K562 (cell line): ENCODE measurements around the gene CENPO. TPM values are rescaled to one million over a fixed set of nuclear protein-coding genes. Genes with fewer than 3 reads are reported as not detected.

ENCODE experiments used
- ATAC-seq: fragments of 200-7000 bp; cut with Tn5 transposase; 3 replicates; pipeline ENCODE4 v1.9.1; 2020; ENCODE audit warnings: moderate library complexity
- BruUV-seq: library from RNA; stranded (reverse); fragments of 400-500 nt; replicated peaks from 2 replicates; lab custom pipeline; 2021; lab: Mats Ljungman, UMichigan
- CTCF ChIA-PET: fragments of 300-600 bp; formaldehyde crosslinking; extraction: SDS; loops from one replicate; lab custom pipeline; 2021; ENCODE audit warnings: low intra/inter-chr PET ratio; lab: Yijun Ruan, JAX
- POLR2A ChIA-PET: fragments of 300-600, 350-650 bp; sonication (Branson Sonifier 250); formaldehyde crosslinking; extraction: SDS; loops from one replicate; lab custom pipeline; 2021; ENCODE audit warnings: antibody characterized with exemption, inconsistent platforms; lab: Yijun Ruan, JAX
- DNase-seq, 4 experiments: peaks; one replicate each; pipeline versions ENCODE4 v3.0.0 to v3.0.0-alpha.2; 2011 to 2018; ENCODE audit warnings: low spot score in 3 of 4, mixed read lengths in 3 of 4; ENCODE audit errors: extremely low read depth in 1 of 4
- FAIRE-seq: peaks from 2 replicates; lab custom pipeline; 2011; peaks lifted over from hg19 to GRCh38; lab: Jason Lieb, UNC
- H2AFZ ChIP-seq: 2 replicates; pipeline ENCODE4 v1.6.0; 2011; ENCODE audit warnings: low read depth, low read length, control low read depth, inconsistent platforms
- H3K27ac ChIP-seq: fragments of 200-600 bp; 3 replicates; pipeline ENCODE4 v1.8.0; 2011; ENCODE audit warnings: low read depth, mild to moderate bottlenecking, control low read depth, inconsistent platforms, low read length, moderate library complexity, mixed read lengths; ENCODE audit errors: extremely low read depth
- H3K27me3 ChIP-seq, 2 experiments: fragments of 300-600 bp in 1 of 2; 2 replicates in 1 of 2; 3 replicates in 1 of 2; pipeline versions ENCODE4 v1.6.0 to v1.8.0; 2011; ENCODE audit warnings: inconsistent platforms in 2 of 2, low read length in 2 of 2, mild to moderate bottlenecking in 1 of 2, mixed read lengths in 1 of 2, moderate library complexity in 1 of 2; ENCODE audit not compliant: control insufficient read depth in 2 of 2, insufficient read depth in 2 of 2
- H3K36me3 ChIP-seq: fragments of 300-600 bp; 3 replicates; pipeline ENCODE4 v1.8.0; 2011; ENCODE audit warnings: mild to moderate bottlenecking, low read length, inconsistent platforms; ENCODE audit not compliant: control insufficient read depth, insufficient read depth
- H3K4me1 ChIP-seq, 2 experiments: fragments of 200-600 bp in 1 of 2; replicated peaks in 1 of 2; 2 replicates in 1 of 2; 3 replicates in 1 of 2; pipeline versions ENCODE4 v1.5.1 to v1.8.0; 2011; ENCODE audit warnings: inconsistent platforms in 2 of 2, low read length in 2 of 2, mild to moderate bottlenecking in 1 of 2, mixed read lengths in 1 of 2, moderate library complexity in 1 of 2; ENCODE audit not compliant: control insufficient read depth in 2 of 2, insufficient read depth in 2 of 2
- H3K4me2 ChIP-seq: 2 replicates; pipeline ENCODE4 v1.6.1; 2011; ENCODE audit warnings: low read length, control low read depth, inconsistent platforms, mixed read lengths; ENCODE audit not compliant: insufficient read depth
- H3K4me3 ChIP-seq: fragments of 200-600 bp; sonication (generic), shearing (Covaris generic); 2 replicates; pipeline ENCODE4 v1.5.1; 2016; ENCODE audit warnings: control low read depth, inconsistent platforms
- H3K79me2 ChIP-seq: fragments of 200-600 bp; 3 replicates; pipeline ENCODE4 v1.8.0; 2011; ENCODE audit warnings: low read length, inconsistent platforms; ENCODE audit not compliant: control insufficient read depth, insufficient read depth
- H3K9ac ChIP-seq, 2 experiments: 2 replicates each; pipeline versions ENCODE4 v1.6.0 to v1.6.1; 2011; ENCODE audit warnings: low read depth in 2 of 2, low read length in 2 of 2, control low read depth in 1 of 2, inconsistent platforms in 1 of 2, mild to moderate bottlenecking in 1 of 2, mixed read lengths in 1 of 2; ENCODE audit not compliant: insufficient read depth in 1 of 2
- H3K9me1 ChIP-seq: one replicate; pipeline ENCODE4 v1.6.0; 2011; ENCODE audit warnings: inconsistent platforms, mild to moderate bottlenecking, low read length, moderate library complexity; ENCODE audit not compliant: control insufficient read depth, insufficient read depth
- H3K9me3 ChIP-seq: replicated peaks from 2 replicates; pipeline ENCODE4 v1.5.1; 2011; ENCODE audit warnings: low read depth, low read length, inconsistent platforms; ENCODE audit not compliant: control insufficient read depth, insufficient read depth
- H4K20me1 ChIP-seq: replicated peaks from 2 replicates; pipeline ENCODE4 v1.6.1; 2011; ENCODE audit warnings: low read length, inconsistent platforms, mixed read lengths; ENCODE audit not compliant: control insufficient read depth, insufficient read depth
- CC2D1A ChIP-seq: fragments of 450-650 bp; IDR thresholded peaks from 2 replicates; pipeline ENCODE4 v1.6.1; 2017; ENCODE audit warnings: mild to moderate bottlenecking
- CEBPG ChIP-seq, 3 experiments: fragments of 200-800 bp in 1 of 3; sonication (Bioruptor generic) in 1 of 3; sonication (generic) in 1 of 3; formaldehyde crosslinking in 1 of 3; IDR thresholded peaks in 2 of 3; conservative IDR thresholded peaks in 1 of 3; 2 replicates each; pipeline versions ENCODE4 v1.6.1 to v1.8.0; 2016 to 2022; ENCODE audit warnings: missing compliant biosample characterization in 2 of 3, missing genetic modification characterization in 2 of 3, mild to moderate bottlenecking in 1 of 3, missing genetic modification reagents in 1 of 3
- DDX20 ChIP-seq: fragments of 450-650 bp; IDR thresholded peaks from 2 replicates; pipeline ENCODE4 v1.6.1; 2016; ENCODE audit warnings: missing genetic modification characterization, low read depth, mild to moderate bottlenecking, missing compliant biosample characterization, moderate library complexity
- ETS2 ChIP-seq: IDR thresholded peaks from 2 replicates; pipeline ENCODE4 v1.6.1; 2016; ENCODE audit warnings: borderline replicate concordance, missing genetic modification characterization, mild to moderate bottlenecking, moderate library complexity, missing compliant biosample characterization; ENCODE audit not compliant: poor library complexity, severe bottlenecking
- RUNX1 ChIP-seq: sonication (generic); IDR thresholded peaks from 2 replicates; pipeline ENCODE4 v1.6.1; 2016; ENCODE audit warnings: antibody characterized with exemption, low read depth
- SOX6 ChIP-seq: fragments of 450-650 bp; IDR thresholded peaks from 2 replicates; pipeline ENCODE4 v1.6.1; 2014; ENCODE audit warnings: mild to moderate bottlenecking
- U2AF2 ChIP-seq: fragments of 200-400 bp; formaldehyde crosslinking; optimal IDR thresholded peaks from 2 replicates; pipeline ENCODE3; 2017; ENCODE audit warnings: low read depth, mild to moderate bottlenecking, low read length
- ZBTB1 ChIP-seq: sonication (generic); formaldehyde crosslinking; IDR thresholded peaks from 2 replicates; pipeline ENCODE4 v1.8.1; 2023; ENCODE audit warnings: missing genetic modification reagents, low read depth, mild to moderate bottlenecking, borderline replicate concordance
- ZNF644 ChIP-seq: fragments of 200-800 bp; sonication (Bioruptor generic); IDR thresholded peaks from 2 replicates; pipeline ENCODE4 v1.6.1; 2016; ENCODE audit warnings: low read depth, missing genetic modification characterization, missing compliant biosample characterization
- ZSCAN32 ChIP-seq: fragments of 450-650 bp; formaldehyde crosslinking; IDR thresholded peaks from 2 replicates; pipeline ENCODE4 v1.4.0; 2020; ENCODE audit warnings: mild to moderate bottlenecking, moderate library complexity
- WGBS: fragments of 100-300 bp; shearing (Covaris generic); methylation state at CpG from one replicate; pipeline ENCODE4 v1.1.6; 2016; ENCODE audit warnings: low coverage, mixed read lengths; ENCODE audit not compliant: insufficient coverage; ENCODE audit errors: missing lambda C conversion rate; 5-methylcytosine and 5-hydroxymethylcytosine counted together
- in situ Hi-C: fragments of 300-500 bp; cut with MboI; formaldehyde crosslinking; loops from 4 replicates; pipeline ENCODE4 v1.15.0; 2018; ENCODE audit warnings: inconsistent platforms, mixed read lengths
- intact Hi-C: fragments of 100-400 bp; cut with micrococcal nuclease; formaldehyde crosslinking; loops from 2 replicates; pipeline ENCODE4 v1.14.2; 2022
- polyA plus RNA-seq, 8 experiments: library from polyadenylated mRNA; depleted of rRNA in 4 of 8; stranded (reverse) in 5 of 8; unstranded in 3 of 8; fragments of >200 nt; fragmentation: Nextera tagmentation in 2 of 8; fragmentation: Illumina TruSeq in 1 of 8; extraction: Ambion mirVana in 2 of 8; extraction: Trizol in 1 of 8; gene quantifications; 2 replicates each; pipeline versions ENCODE4 v1.2.1 to v1.2.3, GENCODE V29; 2011 to 2014; ENCODE audit warnings: inconsistent platforms in 1 of 8, missing spikeins in 1 of 8
- total RNA-seq, 7 experiments: library from RNA; depleted of rRNA in 6 of 7; stranded (reverse); fragments of >200 nt in 6 of 7; fragmentation: Illumina TruSeq in 2 of 7; extraction: Trizol in 2 of 7; gene quantifications; 2 replicates each; pipeline versions ENCODE4 v1.2.1 to v1.2.3, GENCODE V29; 2011 to 2021; ENCODE audit warnings: low replicate concordance in 1 of 7
- TF ChIP-seq, protein P1 (sequence below): fragments of 250-450 bp; sonication (Bioruptor Pico); IDR thresholded peaks from 2 replicates; pipeline ENCODE4 v1.4.0; 2020; ENCODE audit warnings: mild to moderate bottlenecking
- TF ChIP-seq, protein P2 (sequence below): sonication (generic); formaldehyde crosslinking; IDR thresholded peaks from 2 replicates; pipeline ENCODE4 v1.8.1; 2023; ENCODE audit warnings: mild to moderate bottlenecking, missing genetic modification reagents

CENPO gene
- total and polyA plus RNA-seq, 9 of the 15 experiments (the other 6 are each of a cell fraction or from before 2014, with no cell fraction given) = 30.6 to 59.4 (median 38.9) TPM

DNA sequence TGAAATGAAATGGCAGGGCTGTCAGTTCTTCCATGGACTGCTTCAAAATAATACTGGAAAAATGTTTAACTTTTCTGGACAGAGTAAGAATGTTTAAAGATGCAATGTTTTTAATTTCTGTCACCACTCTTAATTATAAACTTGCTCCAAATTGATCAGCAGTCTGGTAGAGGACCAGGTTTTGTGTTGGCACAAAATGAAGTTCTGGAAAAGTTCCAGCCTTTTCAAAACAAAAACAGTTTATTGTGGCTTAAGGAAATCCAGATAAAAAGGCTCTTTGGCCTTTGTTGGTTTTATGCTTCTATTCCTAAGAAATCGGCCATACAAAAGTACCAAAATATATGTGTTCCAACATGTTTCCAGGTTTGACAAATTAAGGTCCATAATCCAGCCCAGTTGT is 48.9 kb upstream of the CENPO start:
- DNase-seq = no peak
- no peaks in the 10 kb centered on the region for H3K79me2 ChIP-seq
- H3K27ac ChIP-seq = no peak overlapping the region
- no peaks in the 10 kb centered on the region for H3K4me1 ChIP-seq
- H3K27me3 ChIP-seq = no peaks in the 10 kb centered on the region
- H4K20me1 ChIP-seq = no peaks in the 10 kb centered on the region
- no peak overlapping the region for H2AFZ ChIP-seq
- no peak for TF ChIP-seq SOX6
- TF ChIP-seq ZBTB1 (CRISPR knock-in tag) = no peak
- no peak for TF ChIP-seq CEBPG (CRISPR knock-in tag; IDR thresholded peaks at IDR 0.05)
- TF ChIP-seq CEBPG (tag; conservative IDR thresholded peaks at IDR 0.05 in 1 of 2, IDR thresholded peaks at IDR 0.05 in 1 of 2) = no peak
- TF ChIP-seq, protein P1, sequence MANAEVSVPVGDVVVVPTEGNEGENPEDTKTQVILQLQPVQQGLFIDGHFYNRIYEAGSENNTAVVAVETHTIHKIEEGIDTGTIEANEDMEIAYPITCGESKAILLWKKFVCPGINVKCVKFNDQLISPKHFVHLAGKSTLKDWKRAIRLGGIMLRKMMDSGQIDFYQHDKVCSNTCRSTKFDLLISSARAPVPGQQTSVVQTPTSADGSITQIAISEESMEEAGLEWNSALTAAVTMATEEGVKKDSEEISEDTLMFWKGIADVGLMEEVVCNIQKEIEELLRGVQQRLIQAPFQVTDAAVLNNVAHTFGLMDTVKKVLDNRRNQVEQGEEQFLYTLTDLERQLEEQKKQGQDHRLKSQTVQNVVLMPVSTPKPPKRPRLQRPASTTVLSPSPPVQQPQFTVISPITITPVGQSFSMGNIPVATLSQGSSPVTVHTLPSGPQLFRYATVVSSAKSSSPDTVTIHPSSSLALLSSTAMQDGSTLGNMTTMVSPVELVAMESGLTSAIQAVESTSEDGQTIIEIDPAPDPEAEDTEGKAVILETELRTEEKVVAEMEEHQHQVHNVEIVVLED = no peak
- no peak for TF ChIP-seq DDX20 (tag)
- no peak for TF ChIP-seq ZSCAN32 (CRISPR knock-in tag)
- TF ChIP-seq CC2D1A = no peak
- TF ChIP-seq, protein P2, sequence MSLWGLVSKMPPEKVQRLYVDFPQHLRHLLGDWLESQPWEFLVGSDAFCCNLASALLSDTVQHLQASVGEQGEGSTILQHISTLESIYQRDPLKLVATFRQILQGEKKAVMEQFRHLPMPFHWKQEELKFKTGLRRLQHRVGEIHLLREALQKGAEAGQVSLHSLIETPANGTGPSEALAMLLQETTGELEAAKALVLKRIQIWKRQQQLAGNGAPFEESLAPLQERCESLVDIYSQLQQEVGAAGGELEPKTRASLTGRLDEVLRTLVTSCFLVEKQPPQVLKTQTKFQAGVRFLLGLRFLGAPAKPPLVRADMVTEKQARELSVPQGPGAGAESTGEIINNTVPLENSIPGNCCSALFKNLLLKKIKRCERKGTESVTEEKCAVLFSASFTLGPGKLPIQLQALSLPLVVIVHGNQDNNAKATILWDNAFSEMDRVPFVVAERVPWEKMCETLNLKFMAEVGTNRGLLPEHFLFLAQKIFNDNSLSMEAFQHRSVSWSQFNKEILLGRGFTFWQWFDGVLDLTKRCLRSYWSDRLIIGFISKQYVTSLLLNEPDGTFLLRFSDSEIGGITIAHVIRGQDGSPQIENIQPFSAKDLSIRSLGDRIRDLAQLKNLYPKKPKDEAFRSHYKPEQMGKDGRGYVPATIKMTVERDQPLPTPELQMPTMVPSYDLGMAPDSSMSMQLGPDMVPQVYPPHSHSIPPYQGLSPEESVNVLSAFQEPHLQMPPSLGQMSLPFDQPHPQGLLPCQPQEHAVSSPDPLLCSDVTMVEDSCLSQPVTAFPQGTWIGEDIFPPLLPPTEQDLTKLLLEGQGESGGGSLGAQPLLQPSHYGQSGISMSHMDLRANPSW = no peak
- TF ChIP-seq RUNX1 = no peak
- no peak for TF ChIP-seq ZNF644 (tag)
- TF ChIP-seq U2AF2 = no peak
- no peak for TF ChIP-seq ETS2
- TF ChIP-seq, all 486 proteins: peak for 0
- POLR2A ChIA-PET = interaction anchor here (0.7 kb wide), 1 partner anchor 10 kb away, joined by 3 read pairs; no protein-coding TSS in a partner anchor
- Histone ChIP-seq H3K9ac (no peak overlapping the region), H3K4me3 (no peak overlapping the region), H3K9me3 (no peaks in the 10 kb centered on the region), H3K36me3 (peaks cover 25% of the 10 kb centered on the region), H3K9me1 (no peaks in the 10 kb centered on the region), H3K4me2 (no peak overlapping the region)
- 57% methylated on average over 1 of the region's 1 CpG for WGBS
- in situ Hi-C loops = no loop called here
- intact Hi-C loops = no loop called here
- no TSS peak for BruUV-seq
- ATAC-seq (no peak), FAIRE-seq (no peak)
- CTCF ChIA-PET = interaction anchor here (0.5 kb wide), 1 partner anchor 253 kb away, joined by 3 read pairs; the partner anchor contains the start of gene NCOA1
